Osteoblast (primary cell): Measurements from ENCODE around the gene UBE2Z. TPM values are rescaled to one million over a fixed set of nuclear protein-coding genes. Genes with fewer than 3 reads are reported as not detected.

Experiments
- DNase-seq: peaks from one replicate; pipeline ENCODE4 v3.0.0; 2011; ENCODE audit warnings: low spot score, mixed read lengths; ENCODE audit not compliant: insufficient read length; ENCODE audit errors: missing footprints
- H2AFZ ChIP-seq: 2 replicates; pipeline ENCODE4 v1.6.0; 2011; ENCODE audit warnings: mild to moderate bottlenecking, low read length
- H3K27ac ChIP-seq: 2 replicates; pipeline ENCODE4 v1.5.1; 2011; ENCODE audit warnings: mild to moderate bottlenecking, low read depth, low read length, moderate library complexity
- H3K27me3 ChIP-seq: 2 replicates; pipeline ENCODE4 v1.6.0; 2012; ENCODE audit warnings: mild to moderate bottlenecking, control low read depth, inconsistent platforms, low read length, moderate library complexity; ENCODE audit not compliant: insufficient read depth
- H3K36me3 ChIP-seq: 2 replicates; pipeline ENCODE4 v1.5.1; 2011; ENCODE audit warnings: mild to moderate bottlenecking, low read length, control low read depth, moderate library complexity; ENCODE audit not compliant: insufficient read depth
- H3K4me1 ChIP-seq: 2 replicates; pipeline ENCODE4 v1.5.1; 2011; ENCODE audit warnings: mild to moderate bottlenecking, low read length, control low read depth, moderate library complexity; ENCODE audit not compliant: insufficient read depth
- H3K4me2 ChIP-seq: 2 replicates; pipeline ENCODE4 v1.6.0; 2011; ENCODE audit warnings: mild to moderate bottlenecking, low read length; ENCODE audit not compliant: insufficient read depth
- H3K4me3 ChIP-seq: fragments of 200-600 bp; sonication (generic); 3 replicates; pipeline ENCODE4 v1.5.1; 2012; ENCODE audit warnings: mild to moderate bottlenecking, low read length, inconsistent platforms; ENCODE audit not compliant: insufficient read depth
- H3K79me2 ChIP-seq: 2 replicates; pipeline ENCODE4 v1.6.0; 2012; ENCODE audit warnings: mild to moderate bottlenecking, low read length, control low read depth, inconsistent platforms; ENCODE audit not compliant: insufficient read depth
- H3K9me3 ChIP-seq: 2 replicates; pipeline ENCODE4 v1.5.1; 2011; ENCODE audit warnings: low read depth, low read length, control low read depth
- H4K20me1 ChIP-seq: 2 replicates; pipeline ENCODE4 v1.6.0; 2012; ENCODE audit warnings: mild to moderate bottlenecking, low read length, control low read depth; ENCODE audit not compliant: insufficient read depth
- CTCF ChIP-seq: IDR thresholded peaks from 2 replicates; pipeline ENCODE4 v1.5.1; 2011; ENCODE audit warnings: mild to moderate bottlenecking, low read depth, low read length, moderate library complexity; ENCODE audit errors: extremely low read depth
- total RNA-seq: library from RNA; depleted of rRNA; stranded (reverse); fragments of >200 nt; gene quantifications from 2 replicates; pipeline ENCODE4 v1.2.3, GENCODE V29; 2012

Gene UBE2Z
- total RNA-seq = 91.3 and 98.8 TPM in 2 replicates

GRCh38 chr17:48908047-48908843 lies at the start of gene UBE2Z:
TSS of gene UBE2Z (plus strand) at chr17:48908407. CDS start at chr17:48908504, 97 bp downstream.
- H3K27ac ChIP-seq = peak within 1 kb of the TSS; percentile 89
- H3K4me1 ChIP-seq = peaks cover 41% of the 10 kb centered on the region
- H3K27me3 ChIP-seq = no peaks in the 10 kb centered on the region
- peaks cover 37% of the 10 kb centered on the region for H4K20me1 ChIP-seq
- H3K36me3 ChIP-seq = peaks cover 28% of the 10 kb centered on the region
- H3K4me2 ChIP-seq = peak within 1 kb of the TSS; percentile 89
- DNase-seq = peak; percentile 99
- H3K9me3 ChIP-seq = no peaks in the 10 kb centered on the region
- peak within 1 kb of the TSS; percentile 76 for H3K4me3 ChIP-seq
- H2AFZ ChIP-seq = peak within 1 kb of the TSS; percentile 95
- peaks cover 54% of the 10 kb centered on the region for H3K79me2 ChIP-seq
- peak; percentile 5 for TF ChIP-seq CTCF

- Histone ChIP-seq H3K9me3 (no peaks in the 10 kb centered on the region), H3K79me2 (no peaks in the 10 kb centered on the region), H3K4me1 (no peaks in the 10 kb centered on the region), H2AFZ (no peak overlapping the region), H3K36me3 (peaks cover 70% of the 10 kb centered on the region), H3K27ac (no peak overlapping the region), H3K4me3 (no peak overlapping the region), H4K20me1 (no peaks in the 10 kb centered on the region), H3K27me3 (no peaks in the 10 kb centered on the region), H3K4me2 (no peak overlapping the region)
- peak; percentile 39 for DNase-seq
- peak; percentile 21 for TF ChIP-seq CTCF
These were observed 48.2 kb upstream of the UBE2Z start for GRCh38 chr17:48860034-48860433.

- no peaks in the 10 kb centered on the region for H3K27me3 ChIP-seq
These were observed 47.8 kb upstream of the UBE2Z start for GRCh38 chr17:48860456-48860855.

More at GRCh38 chr17:48860456-48860855, 47.8 kb upstream of the UBE2Z start:
- peaks cover 66% of the 10 kb centered on the region for H3K36me3 ChIP-seq
- no peaks in the 10 kb centered on the region for H3K9me3 ChIP-seq
- no peak overlapping the region for H2AFZ ChIP-seq
- no peaks in the 10 kb centered on the region for H3K79me2 ChIP-seq
- TF ChIP-seq CTCF = no peak
- no peak overlapping the region for H3K4me3 ChIP-seq
- H4K20me1 ChIP-seq = no peaks in the 10 kb centered on the region
- H3K27ac ChIP-seq = no peak overlapping the region
- H3K4me1 ChIP-seq = no peaks in the 10 kb centered on the region
- no peak overlapping the region for H3K4me2 ChIP-seq
- no peak for DNase-seq
